CD4-positive, alpha-beta T cell (primary cell): Measurements from ENCODE around the gene RPL6. TPM values are rescaled to one million over a fixed set of nuclear protein-coding genes. Genes with fewer than 3 reads are reported as not detected.
A peak's percentile ranks its signal among the peaks of the same experiment; 100 is the strongest.

Experiments
- ATAC-seq: fragments of 200-7000 bp; cut with Tn5 transposase; one replicate; pipeline ENCODE4 v1.10.0; 2022; ENCODE audit warnings: mild to moderate bottlenecking; ENCODE audit not compliant: poor library complexity
- CTCF ChIA-PET: fragments of 350-600 bp; sonication (Branson Sonifier 250); formaldehyde crosslinking; loops from one replicate; lab custom pipeline; 2021; ENCODE audit warnings: antibody characterized with exemption, inconsistent platforms; lab: Charles Lee
- POLR2A ChIA-PET: fragments of 350-600 bp; sonication (Branson Sonifier 250); formaldehyde crosslinking; loops from one replicate; lab custom pipeline; 2021; ENCODE audit warnings: antibody characterized with exemption, inconsistent platforms; lab: Charles Lee
- DNase-seq, 14 experiments: peaks; one replicate each; pipeline ENCODE4 v3.0.0-alpha.2; 2013 to 2020; ENCODE audit warnings: mixed read lengths in 2 of 14
- H3K27ac ChIP-seq, 2 donors: one replicate each; pipeline versions ENCODE4 v1.5.1 to v1.7.0; 2013; ENCODE audit warnings: low read length in 2 of 2, low read depth in 1 of 2, mild to moderate bottlenecking in 1 of 2
- H3K27me3 ChIP-seq, 2 experiments: 1 replicate in 1 of 2; 2 replicates in 1 of 2; pipeline versions ENCODE4 v1.6.1 to v1.7.0; 2013; ENCODE audit warnings: low read length in 2 of 2, control low read depth in 1 of 2, mild to moderate bottlenecking in 1 of 2, moderate library complexity in 1 of 2; ENCODE audit not compliant: insufficient read depth in 2 of 2, control insufficient read depth in 1 of 2
- H3K36me3 ChIP-seq: one replicate; pipeline ENCODE4 v1.6.1; 2013; ENCODE audit warnings: low read length, control low read depth; ENCODE audit not compliant: insufficient read depth
- H3K4me1 ChIP-seq: one replicate; pipeline ENCODE4 v1.6.1; 2013; ENCODE audit warnings: low read length, control low read depth; ENCODE audit not compliant: insufficient read depth
- H3K4me3 ChIP-seq: one replicate; pipeline ENCODE4 v1.5.1; 2013; ENCODE audit warnings: mild to moderate bottlenecking, low read length, moderate library complexity
- H3K9me3 ChIP-seq, 2 experiments: 1 replicate in 1 of 2; 2 replicates in 1 of 2; pipeline versions ENCODE4 v1.6.1 to v1.7.0; 2013; ENCODE audit warnings: low read length in 2 of 2, mild to moderate bottlenecking in 2 of 2, control low read depth in 1 of 2, moderate library complexity in 1 of 2; ENCODE audit not compliant: control insufficient read depth in 1 of 2, insufficient read depth in 1 of 2
- H3K27ac Mint-ChIP-seq: one replicate; pipeline ENCODE4 v1.8.0; 2020; ENCODE audit warnings: mixed read lengths
- H3K27me3 Mint-ChIP-seq: one replicate; pipeline ENCODE4 v1.8.0; 2021; ENCODE audit warnings: mixed read lengths
- H3K36me3 Mint-ChIP-seq: one replicate; pipeline ENCODE4 v1.8.0; 2021; ENCODE audit warnings: low read depth, mixed read lengths
- H3K4me1 Mint-ChIP-seq: one replicate; pipeline ENCODE4 v1.8.0; 2021; ENCODE audit warnings: low read depth, mixed read lengths
- H3K4me3 Mint-ChIP-seq: one replicate; pipeline ENCODE4 v1.8.0; 2020; ENCODE audit warnings: mild to moderate bottlenecking, mixed read lengths
- H3K9me3 Mint-ChIP-seq: one replicate; pipeline ENCODE4 v1.8.0; 2020; ENCODE audit warnings: mixed read lengths
- intact Hi-C, 2 experiments: fragments of 100-400 bp; cut with DNase I in 1 of 2; cut with micrococcal nuclease in 1 of 2; formaldehyde crosslinking; loops; one replicate each; pipeline versions ENCODE4 v1.15.1 to v1.9.0; 2023 to 2025; cut with DNase I, micrococcal nuclease
- total RNA-seq, 174 experiments: library from RNA in 2 of 174; stranded (reverse) in 2 of 174; gene quantifications; one replicate each; pipeline ENCODE4 v1.2.3 and lab custom pipeline; 2021 to 2026
- TF ChIP-seq, protein P1 (sequence below): fragments of 200-600 bp; IDR thresholded peaks from one replicate; pipeline ENCODE4 v1.8.0; 2022; ENCODE audit warnings: antibody characterized with exemption, mild to moderate bottlenecking

The RPL6 gene
- total RNA-seq, 2 experiments from 2014 or later = 1,794 to 1,807 TPM

DNA sequence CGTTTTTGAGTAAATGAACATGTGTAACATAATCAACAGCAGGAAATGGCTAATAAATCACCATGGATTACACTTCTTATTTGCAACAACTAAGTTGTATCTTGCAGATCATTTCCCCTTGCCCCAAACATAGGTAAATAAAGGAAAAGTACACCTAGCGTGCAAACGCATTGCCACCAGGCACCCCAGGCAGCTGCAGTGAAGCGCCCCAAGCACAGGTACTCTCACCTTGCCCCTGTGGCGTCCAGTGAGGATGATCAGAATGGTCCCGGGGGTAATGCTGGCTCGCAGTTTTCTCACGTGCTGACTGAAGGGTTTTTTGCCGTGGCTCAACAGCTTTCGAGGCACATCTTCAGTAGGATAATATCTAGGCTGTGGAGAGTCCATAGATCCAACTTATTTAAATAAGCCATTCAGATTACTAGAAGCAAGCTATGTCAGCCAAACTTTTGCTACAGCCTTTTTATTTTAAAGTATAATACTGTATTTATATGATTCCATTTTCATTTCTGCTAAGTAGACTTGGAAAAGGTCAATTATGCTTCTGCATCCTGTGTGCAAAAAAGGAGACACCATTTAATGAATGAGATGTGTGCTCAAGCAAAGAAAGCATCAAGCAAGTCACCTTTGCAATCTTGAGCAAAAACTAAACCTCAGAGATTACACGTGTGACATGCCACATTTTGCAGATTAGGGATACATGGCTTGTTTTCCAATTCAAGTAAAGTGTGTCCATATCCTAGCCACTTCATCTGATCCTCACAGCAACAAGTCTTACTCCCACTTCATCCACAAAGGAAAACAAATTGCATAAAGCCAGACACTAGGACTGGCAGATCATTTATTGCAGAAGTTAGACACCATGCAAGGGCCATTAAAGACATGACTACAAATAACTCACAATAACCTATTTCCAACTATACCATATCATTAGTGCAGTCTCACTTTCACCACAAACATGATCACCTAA is 2.6 kb downstream of the RPL6 start:
- ATAC-seq (no peak), DNase-seq (no peak)
- Mint-ChIP-seq H3K4me3 (peak overlapping the region; percentile 100), H3K9me3 (no peaks in the 10 kb centered on the region), H3K27me3 (no peaks in the 10 kb centered on the region), H3K4me1 (peaks cover 34% of the 10 kb centered on the region), H3K36me3 (peaks cover 54% of the 10 kb centered on the region), H3K27ac (peak overlapping the region; percentile 99)
- POLR2A ChIA-PET = no interaction called here
- Histone ChIP-seq H3K4me1 (peaks cover 23% of the 10 kb centered on the region), H3K36me3 (peaks cover 42% of the 10 kb centered on the region), H3K27ac (no peak overlapping the region), H3K9me3 (no peaks in the 10 kb centered on the region), H3K4me3 (no peak overlapping the region), H3K27me3 (no peaks in the 10 kb centered on the region)
- TF ChIP-seq, protein P1, sequence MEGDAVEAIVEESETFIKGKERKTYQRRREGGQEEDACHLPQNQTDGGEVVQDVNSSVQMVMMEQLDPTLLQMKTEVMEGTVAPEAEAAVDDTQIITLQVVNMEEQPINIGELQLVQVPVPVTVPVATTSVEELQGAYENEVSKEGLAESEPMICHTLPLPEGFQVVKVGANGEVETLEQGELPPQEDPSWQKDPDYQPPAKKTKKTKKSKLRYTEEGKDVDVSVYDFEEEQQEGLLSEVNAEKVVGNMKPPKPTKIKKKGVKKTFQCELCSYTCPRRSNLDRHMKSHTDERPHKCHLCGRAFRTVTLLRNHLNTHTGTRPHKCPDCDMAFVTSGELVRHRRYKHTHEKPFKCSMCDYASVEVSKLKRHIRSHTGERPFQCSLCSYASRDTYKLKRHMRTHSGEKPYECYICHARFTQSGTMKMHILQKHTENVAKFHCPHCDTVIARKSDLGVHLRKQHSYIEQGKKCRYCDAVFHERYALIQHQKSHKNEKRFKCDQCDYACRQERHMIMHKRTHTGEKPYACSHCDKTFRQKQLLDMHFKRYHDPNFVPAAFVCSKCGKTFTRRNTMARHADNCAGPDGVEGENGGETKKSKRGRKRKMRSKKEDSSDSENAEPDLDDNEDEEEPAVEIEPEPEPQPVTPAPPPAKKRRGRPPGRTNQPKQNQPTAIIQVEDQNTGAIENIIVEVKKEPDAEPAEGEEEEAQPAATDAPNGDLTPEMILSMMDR = no peak
- intact Hi-C loops = loop anchor here in 1 of 2 experiments (5.0 kb wide), 1 partner anchor 300 kb away; the partner anchor contains the start of gene NAA25
- CTCF ChIA-PET = no interaction called here

DNA sequence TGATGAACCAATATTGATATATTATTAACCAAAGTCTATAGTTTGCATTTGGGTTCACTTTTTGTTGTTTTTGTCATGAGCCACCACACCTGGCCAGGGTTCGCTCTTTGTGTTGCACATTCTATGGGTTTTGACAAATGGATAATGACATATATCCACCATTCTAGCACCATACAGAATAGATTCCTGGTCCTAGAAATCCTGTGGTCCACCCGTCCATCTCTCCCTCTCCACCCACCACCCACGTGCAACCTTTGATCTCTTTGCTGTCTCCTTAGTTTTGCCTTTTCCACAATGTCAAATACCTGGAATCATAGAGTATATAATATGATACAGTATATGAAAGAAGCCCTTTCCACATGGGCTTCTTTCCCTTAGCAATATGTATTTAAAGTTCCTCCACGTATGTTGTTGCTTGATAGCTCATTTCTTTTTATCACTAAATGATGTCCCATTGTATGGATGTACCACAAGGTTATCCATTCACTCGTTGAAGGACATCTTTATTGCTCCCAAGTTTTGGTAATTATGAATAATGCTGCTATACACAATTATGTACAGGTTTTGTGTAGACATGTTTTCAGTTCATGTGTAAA is 7.4 kb downstream of the RPL6 start:
- ChIA-PET CTCF (interaction anchor here (0.6 kb wide), 1 partner anchor 9 kb away, joined by 4 read pairs; no protein-coding TSS in a partner anchor), POLR2A (interaction anchor here (1.2 kb wide), 1 partner anchor 9 kb away, joined by 3 read pairs; no protein-coding TSS in a partner anchor)
- Mint-ChIP-seq H3K9me3 (no peaks in the 10 kb centered on the region), H3K4me3 (no peak overlapping the region), H3K4me1 (peaks cover under 1% of the 10 kb centered on the region), H3K36me3 (peaks cover 27% of the 10 kb centered on the region), H3K27ac (no peak overlapping the region), H3K27me3 (no peaks in the 10 kb centered on the region)
- Histone ChIP-seq H3K9me3 (no peaks in the 10 kb centered on the region), H3K27me3 (no peaks in the 10 kb centered on the region), H3K36me3 (peaks cover 29% of the 10 kb centered on the region), H3K27ac (no peak overlapping the region), H3K4me3 (no peak overlapping the region), H3K4me1 (peaks cover 5% of the 10 kb centered on the region)
- no peak for DNase-seq
- ATAC-seq = no peak
- TF ChIP-seq, protein P1 = no peak
- intact Hi-C loops = no loop called here

DNA sequence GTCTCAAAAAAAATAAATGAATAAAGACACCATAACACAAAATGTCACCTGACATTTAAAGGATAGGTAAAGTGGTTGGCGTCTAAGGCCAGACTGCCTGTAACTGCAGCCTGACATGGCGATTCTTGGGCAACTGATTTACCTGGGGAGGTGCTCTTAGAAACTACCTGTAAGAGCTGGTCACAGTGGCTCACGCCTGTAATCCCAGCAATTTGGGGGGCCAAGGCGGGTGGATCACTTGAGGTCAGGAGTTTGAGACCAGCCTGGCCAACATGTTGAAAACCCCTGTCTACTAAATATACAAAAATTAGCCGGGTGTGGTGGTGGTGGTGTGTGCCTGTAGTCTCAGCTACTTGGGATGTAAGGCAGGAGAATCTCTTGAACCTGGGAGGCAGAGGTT is 8.4 kb downstream of the RPL6 start:
- no peaks in the 10 kb centered on the region for H3K27me3 Mint-ChIP-seq
- intact Hi-C loops = no loop called here
- DNase-seq = no peak
- TF ChIP-seq, protein P1 = no peak
- no peaks in the 10 kb centered on the region for H3K9me3 ChIP-seq
- H3K4me1 ChIP-seq = no peaks in the 10 kb centered on the region
- ChIA-PET POLR2A (interaction anchor here (0.8 kb wide), 1 partner anchor 17 kb away, joined by 3 read pairs; no protein-coding TSS in a partner anchor), CTCF (interaction anchor here (0.6 kb wide), 1 partner anchor 10 kb away, joined by 4 read pairs; no protein-coding TSS in a partner anchor)
- peaks cover 19% of the 10 kb centered on the region for H3K36me3 ChIP-seq
- no peak overlapping the region for H3K27ac Mint-ChIP-seq
- no peak for ATAC-seq
- no peaks in the 10 kb centered on the region for H3K9me3 Mint-ChIP-seq
- no peak overlapping the region for H3K4me3 ChIP-seq
- H3K27ac ChIP-seq = no peak overlapping the region
- H3K36me3 Mint-ChIP-seq = peaks cover 18% of the 10 kb centered on the region
- H3K4me3 Mint-ChIP-seq = no peak overlapping the region
- no peaks in the 10 kb centered on the region for H3K4me1 Mint-ChIP-seq
- no peaks in the 10 kb centered on the region for H3K27me3 ChIP-seq
